HG02981 (cell line): ENCODE data around the gene MORC4.

Experiments used
- ATAC-seq: cut with Tn5 transposase; IDR thresholded peaks from one replicate; pipeline ENCODE4 v1.9.1; 2021; ENCODE audit warnings: mild to moderate bottlenecking, moderate library complexity; ENCODE audit not compliant: unreplicated experiment

The MORC4 gene

GRCh38 chrX:106917830-106918500 is 82.0 kb downstream of the MORC4 start:
- no peak for ATAC-seq

GRCh38 chrX:106912864-106913263 is 87.1 kb downstream of the MORC4 start:
- no peak for ATAC-seq

GRCh38 chrX:106906361-106906760 is 93.7 kb downstream of the MORC4 start:
- ATAC-seq = no peak

DNA sequence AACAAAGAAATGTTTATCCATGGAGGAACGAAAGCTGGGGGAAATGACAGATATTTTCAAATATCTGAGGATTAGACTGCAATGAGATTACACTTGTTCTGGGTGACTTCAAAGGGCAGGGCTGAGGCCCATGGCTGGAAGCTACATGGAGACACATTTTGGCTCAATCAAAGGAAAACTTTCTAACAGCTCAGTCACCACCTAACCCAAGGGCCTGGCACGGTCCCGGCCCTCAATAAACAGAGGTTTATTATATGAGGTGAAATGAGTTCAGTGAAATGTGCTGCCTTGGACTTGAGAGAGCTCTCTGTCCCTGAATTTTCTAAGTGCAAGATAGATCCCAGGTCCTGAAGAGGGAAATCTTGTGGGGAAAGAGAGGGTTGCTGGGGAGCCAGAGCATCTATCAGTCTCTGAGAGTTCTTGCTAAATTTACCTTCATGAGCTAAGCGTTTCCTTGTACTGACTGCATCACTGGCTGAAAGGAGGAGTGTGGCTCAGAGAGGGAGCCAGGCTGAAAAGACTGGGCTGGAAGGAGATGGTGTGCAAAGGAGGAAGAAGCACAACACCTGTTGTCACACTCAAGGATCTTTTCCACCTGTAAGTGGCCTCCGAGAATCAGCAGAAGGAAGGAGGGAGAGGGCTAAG is 94.8 kb downstream of the MORC4 start:
- no peak for ATAC-seq

DNA sequence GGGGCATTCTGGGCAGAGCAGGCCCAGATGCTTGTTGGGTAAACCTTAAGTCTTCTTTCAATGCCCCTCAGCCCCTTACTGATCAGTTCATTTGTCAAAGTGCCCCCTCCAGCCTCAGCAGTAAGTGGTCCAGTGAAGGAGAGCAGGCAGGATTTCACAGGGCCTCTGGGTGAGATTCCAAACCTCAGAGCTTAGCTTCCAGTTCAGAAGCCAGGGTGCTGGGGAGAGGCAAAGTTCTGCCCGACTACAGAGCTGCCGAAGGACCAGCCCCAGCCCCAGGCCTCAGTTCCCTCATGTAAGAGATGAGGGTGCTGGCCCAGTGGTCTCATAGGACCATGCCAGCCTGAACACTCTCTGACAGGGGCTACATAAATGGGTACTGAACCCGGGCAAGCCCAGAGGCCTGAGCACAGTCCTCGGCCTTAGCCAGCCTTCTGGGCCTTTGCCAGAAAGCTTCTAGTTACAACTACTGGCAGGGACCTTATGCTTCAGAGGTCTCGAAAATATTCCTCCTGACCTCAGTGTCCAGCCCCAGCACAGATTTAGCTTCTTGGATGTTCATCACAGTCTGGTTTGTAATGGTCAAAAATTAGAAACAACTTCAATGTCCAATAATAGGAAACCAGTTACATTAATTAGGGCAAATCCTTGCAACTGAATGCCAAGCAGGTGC is 96.0 kb downstream of the MORC4 start:
- ATAC-seq = no peak

DNA sequence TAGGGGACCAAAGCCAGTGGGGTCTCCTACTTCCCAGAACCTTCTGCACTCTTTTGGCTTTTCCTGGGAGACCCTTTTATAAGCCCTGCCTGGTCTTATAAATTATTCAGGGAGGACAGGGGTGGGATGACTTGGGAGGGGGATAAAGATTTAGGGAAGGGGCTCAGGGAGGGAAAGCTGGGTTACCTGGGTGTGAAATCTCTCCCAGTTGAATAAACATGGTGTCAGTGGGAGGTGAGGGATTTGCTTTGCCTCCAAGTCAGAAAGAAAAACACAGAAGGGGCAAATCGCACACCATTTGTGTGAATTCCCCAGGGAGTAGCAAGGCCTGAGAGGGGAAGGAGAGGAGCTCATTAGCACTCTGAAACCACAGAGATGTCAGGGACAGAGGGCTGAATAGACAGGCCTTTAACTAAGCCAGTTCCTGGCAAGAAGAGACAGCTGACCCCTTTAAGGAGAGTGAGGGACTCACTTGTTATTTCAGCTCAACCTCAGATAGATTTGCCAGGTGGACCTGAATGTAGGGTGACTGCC is 96.7 kb downstream of the MORC4 start, which contains the start of gene RIPPLY1:
RIPPLY1 (minus strand) TSS at position 51 of the 534 bp plus-strand sequence. CDS start 54 bp downstream, outside the sequence.
- ATAC-seq = no peak

DNA sequence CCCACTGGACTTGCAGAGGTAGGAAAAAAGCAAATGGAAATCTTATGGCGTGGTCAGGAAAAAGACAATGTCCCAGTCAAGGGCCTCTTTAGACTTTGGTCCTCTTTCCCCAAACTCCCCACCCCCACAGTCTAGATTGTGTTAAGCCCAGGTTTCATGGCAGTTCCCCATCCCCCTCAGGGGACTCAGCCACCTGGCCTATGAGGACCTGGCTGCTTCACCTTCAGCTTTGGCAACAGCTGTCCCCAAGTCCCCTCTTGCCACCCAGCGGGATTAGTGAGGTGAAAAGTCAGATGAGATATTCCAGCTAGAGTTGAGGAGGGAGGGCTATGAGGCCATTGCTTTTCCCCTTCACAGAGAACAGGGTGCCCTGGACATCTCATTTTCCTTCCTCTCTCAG is 97.3 kb downstream of the MORC4 start:
- no peak for ATAC-seq

DNA sequence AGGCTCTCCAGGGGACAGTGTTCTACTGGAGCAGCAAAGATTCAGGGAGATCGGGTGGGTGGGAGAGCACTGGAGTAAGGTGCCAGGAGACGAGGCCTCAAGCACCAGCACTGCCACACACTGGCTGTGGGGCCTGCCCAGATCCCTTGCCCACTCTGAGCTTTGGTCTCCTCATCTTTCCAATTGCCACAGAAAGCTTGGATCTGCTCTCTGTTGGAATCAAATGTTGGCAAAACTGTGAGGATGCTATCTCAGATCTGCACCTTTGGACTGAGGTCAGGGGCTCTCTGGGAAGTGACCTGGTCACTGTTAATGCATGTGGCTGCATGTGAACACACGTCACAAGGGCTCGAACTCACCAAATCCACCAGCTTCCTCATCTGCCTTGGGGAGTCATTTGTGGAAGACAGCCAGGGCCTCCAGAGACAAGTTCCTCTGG is 98.2 kb downstream of the MORC4 start:
- no peak for ATAC-seq

GRCh38 chrX:106901341-106901740 is 98.7 kb downstream of the MORC4 start:
- no peak for ATAC-seq

GRCh38 chrX:106899841-106900240 is 100.2 kb downstream of the MORC4 start:
- ATAC-seq = no peak

DNA sequence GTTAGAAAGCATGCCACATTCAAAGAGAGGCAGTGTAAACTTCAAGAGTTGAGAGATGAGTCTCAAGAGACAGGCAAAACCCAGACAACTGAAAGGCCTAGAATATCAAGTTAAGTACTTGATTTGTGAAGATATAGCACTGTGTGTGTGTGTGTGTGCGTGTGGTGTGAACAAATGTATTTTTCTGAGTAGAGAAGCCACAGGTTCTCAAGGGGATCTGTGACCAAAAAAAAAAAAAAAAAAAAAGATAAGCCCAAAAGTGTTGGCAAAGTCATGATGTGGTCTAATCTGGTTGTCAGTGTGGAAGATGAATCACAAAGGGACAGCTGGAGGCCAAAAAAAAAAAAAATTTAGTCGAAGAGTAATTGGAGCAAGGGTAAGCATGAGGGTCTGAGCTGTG is 100.7 kb downstream of the MORC4 start:
- ATAC-seq = no peak

GRCh38 chrX:106898462-106898861 is 101.5 kb downstream of the MORC4 start:
- ATAC-seq = peak; percentile 71

DNA sequence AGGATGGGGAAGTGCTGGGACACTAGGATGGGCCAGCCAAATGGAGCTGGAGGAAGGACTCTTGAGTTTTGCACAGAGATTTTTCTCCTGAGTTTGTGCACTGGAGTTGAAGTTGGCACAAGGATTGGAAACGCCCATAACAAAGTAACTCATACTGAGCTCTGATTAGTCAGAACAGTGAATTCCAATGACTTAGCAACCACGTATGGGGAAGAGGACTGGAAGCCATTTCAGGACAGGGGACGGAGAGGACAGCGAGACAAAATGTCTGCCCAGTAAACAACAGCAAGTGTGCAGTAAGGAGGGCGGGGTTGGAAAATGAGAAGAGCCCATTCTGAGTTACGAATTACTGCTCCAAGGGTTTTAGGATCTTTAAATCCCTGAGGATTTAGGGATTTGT is 102.8 kb downstream of the MORC4 start:
- ATAC-seq = no peak

DNA sequence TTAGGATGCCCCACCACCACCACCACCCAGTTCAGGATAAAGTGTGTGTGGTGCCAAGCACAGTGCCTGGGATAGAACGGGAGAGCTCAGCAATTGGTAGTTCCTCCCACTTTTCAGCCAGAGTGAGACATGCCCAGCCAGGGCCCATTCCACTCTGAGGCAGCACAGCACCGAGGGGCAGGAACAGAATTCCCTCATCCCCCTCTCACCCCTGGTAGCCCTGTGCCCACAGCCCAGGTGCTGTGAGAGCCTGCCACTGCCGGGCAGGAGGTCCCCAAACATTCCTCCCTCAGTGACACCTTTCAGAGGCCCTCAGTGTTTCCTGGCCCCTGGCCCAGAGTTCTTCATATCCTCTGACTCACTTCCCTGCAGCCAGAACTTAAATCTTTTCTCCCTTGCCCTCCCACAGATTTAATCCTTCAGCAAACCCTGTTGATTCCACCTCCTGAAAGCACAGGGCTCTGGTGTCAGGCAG is 105.0 kb downstream of the MORC4 start:
- no peak for ATAC-seq

DNA sequence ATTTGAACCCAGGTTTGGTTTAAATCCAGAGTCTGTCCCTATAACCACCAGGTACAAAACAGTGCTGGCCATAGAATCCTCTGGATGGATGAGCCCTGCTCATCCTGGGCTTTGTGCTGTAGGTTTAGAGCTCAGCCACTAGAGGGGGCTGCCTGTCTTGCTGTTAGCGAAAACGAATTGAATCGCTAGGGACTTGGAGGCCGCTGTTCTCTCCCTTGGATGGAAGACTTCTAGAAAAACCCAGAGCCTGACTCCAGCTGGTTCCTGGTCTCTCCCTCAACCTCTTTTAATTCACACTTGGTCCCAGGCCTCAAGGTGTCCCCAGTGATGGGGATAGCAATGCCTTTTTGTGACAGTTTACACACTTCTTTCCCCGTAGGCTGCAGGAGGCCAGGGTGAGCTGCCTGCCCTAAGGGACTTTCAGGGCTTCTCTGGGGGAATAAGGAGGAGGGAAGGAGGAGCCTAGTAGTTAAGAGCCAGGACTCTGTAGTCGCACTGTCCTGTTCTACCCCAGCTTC is 105.6 kb downstream of the MORC4 start:
- ATAC-seq = peak; percentile 74

GRCh38 chrX:106891762-106892460 is 108.1 kb downstream of the MORC4 start:
- no peak for ATAC-seq
